OCI-LY7 (cell line): ENCODE results near the gene AP4B1.

Experiments
- CTCF ChIP-seq: fragments of 200-600 bp; sonication (generic); conservative IDR thresholded peaks from 2 replicates; pipeline ENCODE4 v1.5.1; 2014; ENCODE audit warnings: mild to moderate bottlenecking, antibody characterized with exemption, low read length, moderate library complexity, mixed read lengths
- EZH2phosphoT487 ChIP-seq: fragments of 200-600 bp; sonication (generic); IDR thresholded peaks from 2 replicates; pipeline ENCODE4 v1.6.1; 2018; ENCODE audit warnings: low read depth, borderline replicate concordance, mild to moderate bottlenecking, mixed run types, antibody characterized with exemption, low read length, moderate library complexity, mixed read lengths

DNA sequence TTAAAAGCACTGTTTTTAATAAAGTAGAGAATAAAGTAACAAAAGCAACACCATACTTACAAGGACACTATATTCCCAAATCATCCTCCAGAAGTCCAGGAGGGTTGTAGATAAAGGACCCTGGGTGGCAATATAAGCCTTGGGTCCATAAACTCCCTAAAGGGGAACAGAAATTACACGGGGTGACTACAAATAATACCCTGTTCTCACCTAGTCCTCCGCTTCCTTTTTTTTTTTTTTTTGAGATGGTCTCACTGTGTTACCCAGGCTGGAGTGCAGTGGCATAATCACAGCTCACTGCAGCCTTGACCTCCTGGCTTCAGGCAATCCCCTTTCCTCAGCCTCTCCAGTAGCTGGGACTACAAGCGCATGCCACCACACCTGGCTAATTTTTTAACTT lies 46.2 kb downstream of the AP4B1 start:
- TF ChIP-seq CTCF = no peak
- no peak for TF ChIP-seq EZH2phosphoT487
